Endothelial cell (in vitro differentiated cells): ENCODE data around the gene MPLKIP. TPM values are rescaled to one million over a fixed set of nuclear protein-coding genes. Genes with fewer than 3 reads are reported as not detected.

Experiments used
- DNase-seq: peaks from one replicate; pipeline ENCODE4 v3.0.0; 2021; ENCODE audit warnings: low spot score
- H3K27ac Mint-ChIP-seq: one replicate; pipeline ENCODE4 v1.8.0; 2021; ENCODE audit warnings: mixed read lengths, inconsistent platforms; ENCODE audit not compliant: unreplicated experiment
- H3K27me3 Mint-ChIP-seq: one replicate; pipeline ENCODE4 v1.8.0; 2021; ENCODE audit warnings: mild to moderate bottlenecking, moderate library complexity, mixed read lengths, inconsistent platforms; ENCODE audit not compliant: unreplicated experiment
- H3K36me3 Mint-ChIP-seq: one replicate; pipeline ENCODE4 v1.8.0; 2021; ENCODE audit warnings: mild to moderate bottlenecking, low read depth, mixed read lengths, inconsistent platforms; ENCODE audit not compliant: unreplicated experiment
- H3K4me1 Mint-ChIP-seq: one replicate; pipeline ENCODE4 v1.8.0; 2021; ENCODE audit warnings: mild to moderate bottlenecking, mixed read lengths, inconsistent platforms; ENCODE audit not compliant: unreplicated experiment
- H3K4me3 Mint-ChIP-seq: one replicate; pipeline ENCODE4 v1.8.0; 2021; ENCODE audit warnings: mild to moderate bottlenecking, mixed read lengths, inconsistent platforms; ENCODE audit not compliant: unreplicated experiment
- H3K9me3 Mint-ChIP-seq: one replicate; pipeline ENCODE4 v1.8.0; 2021; ENCODE audit warnings: mixed read lengths, inconsistent platforms; ENCODE audit not compliant: unreplicated experiment
- CTCF ChIP-seq: fragments of 200-600 bp; sonication (generic); IDR thresholded peaks from one replicate; pipeline ENCODE4 v1.5.0; 2021; ENCODE audit warnings: antibody characterized with exemption; ENCODE audit not compliant: unreplicated experiment
- total RNA-seq: library from RNA; stranded (reverse); fragmentation: NEBNext Ultra II Directional; extraction: Animal tissue kit (Norgen Biotek cat#: 25700); gene quantifications from one replicate; pipeline ENCODE4 v1.2.1, GENCODE V29; 2021; ENCODE audit not compliant: unreplicated experiment

The MPLKIP gene
- total RNA-seq, 1 donor from 2014 or later: 25.0 TPM

GRCh38 chr7:40101201-40101600 lies 33.2 kb downstream of the MPLKIP start:
- Mint-ChIP-seq H3K9me3 (no peaks in the 10 kb centered on the region), H3K4me3 (no peak overlapping the region), H3K27me3 (no peaks in the 10 kb centered on the region), H3K36me3 (peaks cover 4% of the 10 kb centered on the region), H3K4me1 (no peaks in the 10 kb centered on the region), H3K27ac (no peak overlapping the region)
- TF ChIP-seq CTCF: no peak
- DNase-seq: no peak

GRCh38 chr7:40099837-40100236 lies 34.6 kb downstream of the MPLKIP start:
- no peak for TF ChIP-seq CTCF
- peaks cover 4% of the 10 kb centered on the region for H3K36me3 Mint-ChIP-seq
- no peak overlapping the region for H3K4me3 Mint-ChIP-seq
- DNase-seq: no peak
- no peaks in the 10 kb centered on the region for H3K9me3 Mint-ChIP-seq
- no peaks in the 10 kb centered on the region for H3K27me3 Mint-ChIP-seq
- H3K4me1 Mint-ChIP-seq: no peaks in the 10 kb centered on the region
- H3K27ac Mint-ChIP-seq: no peak overlapping the region

GRCh38 chr7:40098810-40099209 lies 35.6 kb downstream of the MPLKIP start:
- no peak overlapping the region for H3K27ac Mint-ChIP-seq

GRCh38 chr7:40097728-40098127 lies 36.7 kb downstream of the MPLKIP start:
- Mint-ChIP-seq H3K9me3 (no peaks in the 10 kb centered on the region), H3K4me1 (no peaks in the 10 kb centered on the region), H3K4me3 (no peak overlapping the region), H3K27ac (no peak overlapping the region), H3K36me3 (peaks cover 14% of the 10 kb centered on the region), H3K27me3 (no peaks in the 10 kb centered on the region)
- TF ChIP-seq CTCF: no peak
- no peak for DNase-seq

More at GRCh38 chr7:40098810-40099209, 35.6 kb downstream of the MPLKIP start:
- H3K4me1 Mint-ChIP-seq: no peaks in the 10 kb centered on the region
- H3K9me3 Mint-ChIP-seq: no peaks in the 10 kb centered on the region
- H3K36me3 Mint-ChIP-seq: peaks cover 12% of the 10 kb centered on the region
- no peak for TF ChIP-seq CTCF
- no peaks in the 10 kb centered on the region for H3K27me3 Mint-ChIP-seq
- no peak overlapping the region for H3K4me3 Mint-ChIP-seq
- DNase-seq: no peak

GRCh38 chr7:40095695-40096327 lies 38.6 kb downstream of the MPLKIP start:
- DNase-seq: no peak
- Mint-ChIP-seq H3K4me3 (no peak overlapping the region), H3K27ac (no peak overlapping the region), H3K36me3 (peaks cover 20% of the 10 kb centered on the region), H3K27me3 (no peaks in the 10 kb centered on the region), H3K9me3 (no peaks in the 10 kb centered on the region), H3K4me1 (no peaks in the 10 kb centered on the region)
- no peak for TF ChIP-seq CTCF
